Activated CD4-positive, alpha-beta T cell treated with anti-CD3 and anti-CD28 coated beads, Interleukin-2, amount 50 U/mL, for 24 hours (primary cell): ENCODE measurements around the gene TRAPPC2L.

Experiments used
- DNase-seq, 2 donors: peaks; one replicate each; pipeline ENCODE4 v3.0.0-alpha.2; 2020; ENCODE audit warnings: low read depth in 1 of 2, low spot score in 1 of 2

TRAPPC2L gene

DNA sequence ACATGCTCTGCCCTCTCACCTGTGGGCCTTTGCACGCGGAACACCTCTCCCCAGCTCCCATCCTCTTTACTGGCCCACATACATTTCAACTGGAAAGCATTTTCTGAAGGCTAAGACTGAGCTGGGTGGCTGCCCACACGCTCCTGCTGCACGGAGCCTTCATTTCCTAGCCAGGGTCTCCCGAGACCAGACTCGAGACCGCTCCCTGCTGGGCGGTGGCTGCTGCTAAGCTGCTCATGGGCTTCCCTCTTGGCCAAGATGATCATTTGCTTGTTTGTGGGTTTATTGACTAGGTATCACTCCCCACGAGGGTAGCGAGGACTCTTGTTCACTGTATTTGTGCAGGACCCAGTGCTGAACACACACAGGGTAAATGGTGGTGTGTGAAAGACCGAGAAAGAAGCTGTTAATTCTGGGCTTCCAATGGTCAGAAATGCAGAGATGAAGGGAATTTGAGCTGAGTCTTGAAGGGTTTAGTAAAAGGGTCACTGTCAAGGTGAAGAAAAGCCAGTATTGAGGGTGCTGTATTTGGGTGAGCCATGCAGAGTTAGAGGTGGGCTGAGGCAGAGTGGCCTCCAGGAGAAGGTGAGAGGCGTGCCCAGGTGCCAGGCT lies 907 bp downstream of the TRAPPC2L start:
- peak; percentile 45 to 61 for DNase-seq

DNA sequence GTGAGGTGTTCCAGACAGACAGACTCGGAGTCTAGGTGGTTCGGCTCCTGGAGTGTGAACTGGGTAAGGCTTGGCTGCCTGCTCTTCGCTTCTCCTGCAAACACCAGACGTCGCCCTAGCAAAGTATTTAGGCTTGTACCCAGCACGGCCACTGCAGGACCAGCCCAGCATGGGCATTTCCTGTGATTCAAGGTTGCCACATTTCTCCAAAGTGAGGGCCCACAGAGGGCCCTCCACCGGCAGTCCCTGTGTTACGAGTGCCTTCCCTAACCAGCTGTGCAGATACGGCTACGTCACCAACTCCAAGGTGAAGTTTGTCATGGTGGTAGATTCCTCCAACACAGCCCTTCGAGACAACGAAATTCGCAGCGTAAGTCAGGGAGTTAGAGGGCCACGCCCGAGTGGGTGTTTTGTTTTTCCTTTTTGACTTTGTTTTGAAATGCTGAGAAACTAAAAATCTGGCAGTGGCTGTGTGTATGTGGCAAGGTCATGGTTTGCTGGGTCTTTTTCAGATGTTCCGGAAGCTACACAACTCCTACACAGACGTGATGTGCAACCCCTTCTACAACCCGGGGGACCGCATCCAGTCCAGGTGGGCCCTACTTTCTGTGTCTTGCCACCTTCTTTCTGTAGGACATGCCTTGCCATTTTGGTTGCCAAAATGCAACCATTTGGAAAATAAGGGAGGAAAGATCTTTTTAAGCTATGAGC lies 2.6 kb downstream of the TRAPPC2L start:
- no peak for DNase-seq

DNA sequence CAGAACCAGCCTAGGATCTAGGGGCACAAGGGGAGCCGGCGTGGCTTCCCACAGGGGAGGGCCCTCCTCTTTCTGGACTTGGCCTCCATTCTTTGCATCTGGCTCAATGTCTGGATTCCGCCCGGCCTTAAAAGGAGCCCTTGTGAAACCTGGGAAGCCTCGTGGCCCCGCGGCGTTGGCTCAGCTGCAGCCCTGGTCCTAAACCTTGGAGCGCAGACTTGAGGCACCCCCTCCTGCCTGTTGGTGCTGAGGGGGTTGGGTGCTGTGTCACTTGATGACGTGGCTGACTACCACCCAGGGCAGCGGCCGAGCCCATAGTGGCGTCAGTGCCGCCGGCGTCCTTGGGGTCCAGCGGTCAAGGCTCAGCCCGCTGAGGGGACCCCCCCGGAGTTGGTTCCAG lies 4.4 kb downstream of the TRAPPC2L start:
- no peak for DNase-seq

DNA sequence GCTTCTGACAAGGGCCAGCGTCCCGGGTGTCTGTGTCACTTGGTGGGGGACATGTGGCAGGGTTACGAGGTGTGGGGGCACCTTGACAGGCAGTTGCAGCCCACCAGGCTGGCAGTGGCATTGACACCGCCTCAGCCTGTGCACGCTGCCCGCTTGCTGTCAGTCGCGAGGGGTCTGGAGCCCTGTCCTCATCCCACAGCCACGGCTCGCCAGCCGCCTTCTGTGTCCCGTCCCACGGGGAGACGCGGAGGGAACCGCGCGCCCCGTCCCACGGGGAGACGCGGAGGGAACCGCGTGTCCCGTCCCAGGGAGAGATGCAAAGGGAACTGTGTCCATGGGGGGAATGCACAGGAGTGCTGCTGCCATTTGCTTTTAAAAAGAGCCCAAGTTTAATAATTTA lies 6.0 kb downstream of the TRAPPC2L start:
- DNase-seq, result no peak

DNA sequence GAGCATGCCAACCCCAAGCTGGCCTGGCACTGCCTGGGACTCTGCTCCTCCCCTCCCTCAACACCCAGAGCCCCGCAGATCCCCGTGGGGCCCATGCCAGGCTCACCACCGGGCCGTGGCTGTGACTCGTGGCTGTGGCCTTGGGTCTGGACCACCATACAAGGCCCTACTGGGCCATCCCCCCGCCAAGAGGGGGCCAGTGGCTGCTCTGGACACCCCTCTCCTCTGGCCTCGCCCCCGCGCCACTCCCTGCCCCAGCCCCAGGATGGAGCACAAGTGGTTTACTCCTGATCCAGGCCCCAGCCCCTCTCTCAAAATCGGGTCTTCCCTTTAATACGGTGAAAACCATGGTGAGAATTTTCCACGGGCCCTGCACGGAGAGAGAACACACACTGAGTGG lies 6.5 kb downstream of the TRAPPC2L start:
- DNase-seq, result no peak

DNA sequence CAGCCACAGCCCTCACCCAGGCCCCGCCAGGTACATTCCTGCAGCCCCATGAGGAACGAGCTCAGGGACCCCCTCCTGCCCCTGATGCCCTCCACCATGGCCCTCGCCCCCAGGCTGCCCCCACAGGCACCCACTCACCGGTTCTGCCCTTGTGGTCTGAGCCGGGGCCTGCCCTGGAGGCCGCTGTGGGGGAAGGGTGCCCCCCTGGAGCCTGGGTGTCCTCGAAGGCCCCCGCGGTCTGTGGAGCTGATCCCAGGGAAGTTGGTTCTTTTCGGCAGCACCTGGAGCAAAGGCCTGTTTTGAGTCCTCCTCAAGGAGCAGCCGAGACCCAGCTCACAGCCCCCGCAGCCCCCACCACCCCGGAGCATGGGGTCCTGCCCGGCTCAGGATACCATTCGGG lies 7.2 kb downstream of the TRAPPC2L start:
- no peak for DNase-seq

DNA sequence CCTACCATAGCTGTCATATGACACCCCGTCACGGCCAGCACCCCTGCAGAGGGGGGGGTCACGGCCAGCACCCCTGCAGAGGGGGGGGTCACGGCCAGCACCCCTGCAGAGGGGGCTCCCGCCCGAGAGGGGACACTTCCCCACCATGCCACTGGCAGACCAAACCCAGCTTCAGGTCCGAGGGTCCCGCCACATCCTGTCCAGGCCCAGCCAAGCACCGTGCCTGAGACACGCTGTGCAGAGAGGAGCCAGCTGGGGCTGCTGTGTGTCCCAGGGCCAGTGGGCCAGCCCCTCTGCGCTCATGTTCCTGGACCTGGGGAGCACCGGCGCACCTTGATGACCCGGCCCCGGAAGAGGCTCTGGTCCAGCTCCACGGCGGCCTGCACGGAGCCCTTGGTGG lies 7.6 kb downstream of the TRAPPC2L start:
- DNase-seq, result no peak

DNA sequence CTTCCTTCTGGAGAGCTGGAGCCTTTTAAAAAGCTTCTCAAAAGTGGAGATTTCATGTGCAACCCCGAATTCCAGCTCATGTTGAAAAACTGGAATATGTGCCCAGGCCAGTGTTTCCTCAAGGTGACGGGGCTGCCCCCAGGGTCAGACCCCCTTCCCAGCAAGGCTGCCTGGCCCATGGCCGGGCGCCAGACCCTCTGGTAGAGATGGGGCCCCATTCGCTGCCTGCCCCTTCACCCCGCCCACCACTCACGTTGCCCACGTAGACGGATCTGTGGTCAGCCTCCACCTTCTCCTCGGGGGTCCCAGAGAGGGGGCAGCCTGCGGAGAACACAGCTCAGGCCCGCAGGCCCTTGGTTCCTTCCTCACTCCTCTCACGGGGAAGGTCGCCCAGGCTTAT lies 8.4 kb downstream of the TRAPPC2L start:
- no peak for DNase-seq

DNA sequence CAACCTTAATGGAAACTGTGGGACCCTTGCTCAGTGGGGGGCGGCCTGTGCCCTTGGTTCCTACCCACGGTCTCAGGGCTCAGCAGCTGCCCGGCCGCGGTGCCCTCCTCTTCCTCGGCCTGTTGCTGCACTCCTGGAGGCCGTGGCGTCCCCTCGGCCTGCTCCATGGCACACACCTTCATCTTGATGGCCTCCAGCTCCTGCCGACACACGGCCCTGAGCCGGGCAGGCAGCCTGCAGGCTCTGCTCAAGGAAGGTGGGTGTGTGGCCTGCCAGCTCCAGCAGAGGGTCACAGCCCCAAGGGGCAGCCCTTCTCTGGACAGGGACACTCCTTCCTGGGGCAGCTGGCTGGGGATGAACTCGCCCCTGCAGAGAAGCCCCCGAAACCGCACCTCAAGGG lies 8.8 kb downstream of the TRAPPC2L start:
- DNase-seq, result no peak

DNA sequence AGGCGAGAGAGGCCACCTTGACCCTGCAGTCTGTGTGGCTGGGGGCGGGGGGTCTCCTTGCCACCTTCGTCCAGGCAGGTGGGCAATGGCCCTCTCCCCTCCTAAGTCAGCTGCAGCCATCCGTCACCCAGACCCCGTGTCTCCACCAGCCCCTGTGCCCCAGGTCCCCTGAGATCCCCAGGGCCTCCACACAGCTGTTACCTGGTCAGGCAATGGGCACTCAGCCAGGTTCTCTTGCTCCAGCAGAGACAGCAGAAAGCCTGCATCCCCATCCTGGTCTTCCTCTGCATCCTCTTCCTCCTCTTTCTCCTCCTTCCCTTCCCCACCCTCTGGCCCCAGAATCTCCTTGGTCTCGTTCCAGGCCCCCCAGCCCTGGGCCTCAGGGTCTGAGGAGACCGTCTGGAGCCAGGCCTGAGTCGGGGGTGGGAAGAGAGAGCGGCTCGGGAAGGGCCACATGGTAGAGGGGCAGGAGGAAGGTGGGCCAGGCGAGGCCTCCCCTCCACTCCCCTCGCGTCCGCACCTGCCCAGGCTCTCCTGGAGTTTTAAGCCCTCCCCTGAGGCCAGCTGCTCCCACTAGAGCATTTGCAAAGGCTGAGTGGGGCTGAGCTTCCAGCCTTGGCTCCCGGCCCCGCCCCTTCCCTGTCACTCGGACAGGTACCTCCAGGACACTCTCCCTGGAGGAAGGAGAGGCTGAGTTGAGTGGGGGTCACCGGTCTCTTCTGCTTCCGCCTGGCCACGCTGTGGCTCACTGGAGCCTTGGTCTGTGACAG lies 9.4 kb downstream of the TRAPPC2L start, which contains the start of gene PABPN1L:
TSS of gene PABPN1L (minus strand) at position 510 of the 770 bp plus-strand sequence. CDS start at position 456, 54 bp downstream.
- DNase-seq, result no peak

DNA sequence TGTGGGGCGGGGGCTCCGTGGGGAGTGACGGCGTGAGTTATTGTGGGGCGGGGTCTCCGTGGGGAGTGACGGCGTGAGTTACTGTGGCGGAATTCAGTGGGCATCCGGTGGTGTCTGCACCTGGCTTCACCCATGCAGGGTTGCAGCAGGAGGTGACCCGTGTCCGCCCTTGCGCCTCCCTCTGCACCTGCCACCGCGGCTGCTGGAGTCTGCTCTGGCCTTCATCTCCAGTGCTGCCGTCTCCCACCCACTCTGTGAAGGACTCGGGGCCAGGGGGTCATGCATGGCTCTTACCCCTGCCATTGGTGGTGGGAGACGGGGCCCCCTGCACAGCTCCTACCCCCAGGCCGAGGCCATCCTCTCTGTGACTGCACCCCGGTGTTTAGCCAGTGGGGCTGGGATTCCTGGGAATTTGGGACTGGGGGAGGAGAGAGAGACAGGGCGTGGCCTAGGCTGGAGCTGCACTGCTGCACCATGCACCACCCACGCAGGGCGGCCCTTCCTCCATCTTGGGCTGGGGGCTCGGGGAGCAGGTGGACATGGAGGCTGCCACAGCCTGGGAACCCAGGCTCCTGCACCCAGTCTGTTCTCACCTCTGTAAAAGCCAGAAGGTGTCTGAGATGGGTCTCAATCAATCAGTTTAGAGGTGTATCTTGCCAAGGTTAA lies 10.8 kb downstream of the TRAPPC2L start:
- DNase-seq, result no peak

DNA sequence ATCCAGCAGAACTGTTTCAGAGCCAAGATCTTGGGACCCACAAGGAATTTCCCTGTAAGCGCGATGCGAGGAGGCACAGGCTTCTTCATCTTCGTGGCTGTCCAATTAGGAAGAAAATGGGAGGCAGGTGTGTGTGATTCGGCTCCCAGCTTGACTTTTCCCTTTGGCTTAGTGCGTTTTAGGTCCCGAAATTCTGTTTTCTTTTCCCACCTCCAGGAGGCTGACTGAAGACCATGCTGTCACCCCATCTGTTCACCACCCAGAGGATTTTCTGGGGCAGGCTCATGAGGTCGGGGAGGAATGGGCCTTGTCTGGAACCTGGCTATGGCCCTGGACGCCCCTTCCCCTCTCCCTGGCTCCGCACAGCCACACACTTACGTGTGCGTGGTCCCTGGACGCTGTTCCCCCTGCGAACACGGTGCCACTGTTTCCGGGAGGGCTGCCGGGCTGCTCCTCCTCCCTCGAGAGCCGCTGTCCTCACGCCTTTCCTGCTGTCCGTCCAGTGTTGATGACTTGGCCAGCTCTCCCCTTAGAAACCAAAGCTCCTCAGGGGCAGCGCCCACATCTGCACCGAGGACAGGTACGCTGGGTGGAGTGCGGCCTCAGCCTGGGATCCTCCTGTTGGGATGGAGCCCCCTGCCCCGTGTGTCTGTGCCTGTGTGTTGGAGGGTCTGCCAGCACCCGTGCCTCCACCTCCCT lies 12.2 kb downstream of the TRAPPC2L start:
- no peak for DNase-seq

DNA sequence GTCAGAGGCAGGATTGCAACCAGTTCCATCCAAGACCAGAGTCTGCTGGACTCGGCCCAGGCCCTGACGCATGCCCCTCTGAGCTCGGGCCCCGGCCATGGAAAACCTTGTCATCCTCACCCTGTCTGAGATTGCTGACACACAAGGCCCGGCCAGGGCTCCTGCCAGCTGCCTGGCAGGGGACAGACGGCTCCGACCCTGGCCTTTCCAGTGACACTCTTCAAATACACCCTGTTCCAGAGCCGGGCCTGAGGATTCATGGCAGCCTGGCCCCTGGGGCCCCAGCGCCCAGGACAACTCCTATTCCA lies 12.7 kb downstream of the TRAPPC2L start:
- DNase-seq, result no peak

DNA sequence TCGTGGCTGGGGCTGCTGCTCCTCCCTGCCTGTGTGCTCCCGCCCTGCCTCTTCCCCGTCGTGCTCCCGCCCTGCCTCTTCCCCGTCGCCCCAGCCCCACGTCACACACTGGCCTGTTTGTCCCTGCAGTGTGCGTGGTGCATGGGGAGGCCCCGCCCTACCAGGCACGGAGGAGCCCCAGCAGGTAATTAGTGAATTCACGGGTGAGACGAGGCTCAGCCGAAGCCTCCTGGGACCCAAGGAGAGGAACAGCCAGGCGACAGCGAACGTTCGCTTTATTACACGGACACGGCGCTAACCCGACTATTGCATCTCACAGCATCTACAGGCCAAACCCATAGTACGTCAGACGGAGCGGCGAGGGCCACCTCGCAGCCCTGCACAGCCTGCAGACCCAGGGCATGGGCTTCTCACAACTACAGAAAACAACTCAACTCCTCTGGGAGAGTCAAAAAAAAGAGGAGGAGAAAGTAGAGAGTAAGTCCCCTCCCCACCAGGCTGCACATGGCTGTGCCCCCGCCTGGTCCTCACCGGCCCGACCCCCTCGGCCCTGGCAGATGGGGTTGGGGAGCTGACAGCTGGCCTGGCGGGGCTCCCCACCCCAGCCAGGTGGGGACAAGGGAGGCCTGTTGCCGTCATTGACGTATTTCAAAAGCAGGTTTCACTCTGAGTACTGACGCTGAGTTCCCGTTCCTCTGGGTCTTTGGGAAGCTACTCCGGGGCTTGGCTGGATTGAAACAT lies 13.9 kb downstream of the TRAPPC2L start:
- no peak for DNase-seq

DNA sequence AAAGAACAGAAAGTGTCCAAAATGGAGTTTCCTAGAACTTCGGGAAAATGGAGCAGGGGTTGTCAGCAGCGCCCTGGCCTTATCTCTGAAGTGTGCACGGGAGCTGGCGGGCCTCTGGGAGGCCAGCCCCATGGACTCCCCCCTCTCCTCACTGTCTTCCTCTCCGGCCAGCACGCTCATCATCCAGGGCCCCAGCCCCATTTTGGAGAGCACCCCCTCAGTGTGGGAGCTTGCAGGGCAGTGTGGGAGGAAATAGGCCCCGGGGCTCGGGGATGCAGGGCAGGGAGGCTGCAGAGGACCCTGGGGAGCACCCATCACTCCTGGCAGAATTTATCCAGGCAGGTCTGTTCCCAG lies 14.4 kb downstream of the TRAPPC2L start:
- no peak for DNase-seq

DNA sequence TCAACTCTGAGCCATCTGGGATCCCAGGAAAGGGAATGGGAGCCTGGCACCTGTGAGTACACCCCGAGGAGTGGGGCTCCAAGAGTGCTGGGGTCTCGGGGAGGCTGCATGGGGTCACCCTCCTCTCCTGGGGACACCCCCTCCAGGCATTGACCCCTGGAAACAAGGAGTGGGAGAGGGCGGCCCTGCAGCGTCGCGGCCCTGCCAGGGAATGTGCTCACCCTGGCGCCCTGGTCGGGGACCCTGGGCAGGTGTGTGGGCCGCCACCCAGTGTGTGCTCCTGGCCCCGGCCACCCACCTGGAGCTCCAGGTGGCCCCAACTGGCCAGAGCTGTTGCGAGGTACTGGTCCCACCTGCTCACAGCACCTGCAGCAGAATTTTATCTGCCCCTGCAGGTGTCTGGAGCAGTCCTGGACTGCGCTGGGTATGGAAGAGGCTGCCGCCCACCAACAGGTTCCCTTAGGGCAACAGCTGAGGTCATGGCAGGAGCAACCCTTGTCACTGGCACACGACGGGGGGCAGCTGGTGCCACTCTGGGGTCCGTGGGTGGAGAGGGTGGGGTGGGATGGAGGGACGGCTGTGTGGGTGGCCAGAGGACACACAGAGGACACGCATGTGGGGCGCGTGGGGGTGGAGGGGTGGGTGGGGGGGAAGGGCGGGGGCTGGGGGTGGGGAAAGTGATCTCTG lies 14.9 kb downstream of the TRAPPC2L start:
- no peak for DNase-seq

DNA sequence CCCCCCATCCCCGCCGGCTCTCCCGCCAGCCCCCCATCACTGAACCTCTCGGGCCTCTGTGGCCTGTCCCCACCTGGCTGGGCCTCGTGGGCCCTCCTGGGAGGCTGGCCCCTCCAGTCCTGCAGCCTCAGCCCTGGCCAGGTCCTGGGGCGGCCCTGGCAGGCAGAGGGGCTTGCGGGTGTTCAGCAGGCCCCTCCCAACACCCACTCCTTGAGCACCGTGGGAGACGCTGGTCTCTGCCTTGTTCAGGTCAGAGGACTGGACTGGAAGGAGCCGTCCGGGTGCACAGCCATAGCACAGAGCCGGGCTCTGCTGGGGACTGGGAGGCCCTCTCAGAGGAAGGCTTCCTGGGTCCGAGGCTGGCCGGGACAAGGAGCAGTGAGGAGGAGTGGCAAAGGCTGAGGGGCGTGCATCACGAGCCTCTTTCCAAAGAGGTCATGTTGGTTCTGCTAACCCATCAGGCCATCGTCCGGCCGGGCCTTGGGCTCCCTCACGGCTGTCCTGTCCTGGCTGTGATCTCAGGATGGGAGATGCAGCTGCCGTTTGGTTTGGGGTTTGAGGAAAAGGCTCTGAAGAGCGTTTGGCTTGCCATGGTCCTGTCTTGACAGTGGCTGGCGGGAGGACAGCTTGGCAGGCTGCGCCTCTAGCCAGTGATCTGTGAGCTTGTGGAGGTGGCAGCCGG lies 15.9 kb downstream of the TRAPPC2L start:
- DNase-seq, result no peak

DNA sequence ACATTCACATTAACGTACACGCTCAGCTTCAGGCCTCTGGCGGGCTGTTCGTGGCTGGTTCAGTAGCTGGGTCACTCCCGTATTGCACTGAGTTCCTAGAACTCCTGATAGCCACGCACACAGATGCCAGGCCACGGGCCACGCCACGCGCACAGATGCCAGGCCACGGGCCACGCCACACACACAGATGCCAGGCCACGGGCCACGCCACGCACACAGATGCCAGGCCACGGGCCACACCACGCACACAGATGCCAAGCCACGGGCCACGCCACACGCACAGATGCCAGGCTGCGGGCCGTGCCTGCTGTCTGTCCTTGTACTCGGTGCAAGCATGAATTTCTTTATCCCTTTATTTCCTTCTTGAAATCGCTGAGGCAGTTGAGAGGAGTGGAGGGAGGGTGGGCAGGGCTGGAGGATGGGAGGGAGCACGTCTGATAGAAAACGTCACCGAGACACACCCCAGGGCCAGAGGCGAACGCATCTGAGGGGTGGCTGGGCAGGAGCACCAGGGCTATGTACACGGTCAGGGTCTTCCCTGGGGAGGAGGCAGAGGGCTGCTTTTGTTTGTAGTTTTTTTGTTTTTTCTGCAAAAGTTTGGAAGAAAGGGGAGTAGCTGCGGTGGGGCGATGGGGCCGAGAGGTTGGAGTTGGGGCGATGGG lies 18.1 kb downstream of the TRAPPC2L start:
- no peak for DNase-seq

DNA sequence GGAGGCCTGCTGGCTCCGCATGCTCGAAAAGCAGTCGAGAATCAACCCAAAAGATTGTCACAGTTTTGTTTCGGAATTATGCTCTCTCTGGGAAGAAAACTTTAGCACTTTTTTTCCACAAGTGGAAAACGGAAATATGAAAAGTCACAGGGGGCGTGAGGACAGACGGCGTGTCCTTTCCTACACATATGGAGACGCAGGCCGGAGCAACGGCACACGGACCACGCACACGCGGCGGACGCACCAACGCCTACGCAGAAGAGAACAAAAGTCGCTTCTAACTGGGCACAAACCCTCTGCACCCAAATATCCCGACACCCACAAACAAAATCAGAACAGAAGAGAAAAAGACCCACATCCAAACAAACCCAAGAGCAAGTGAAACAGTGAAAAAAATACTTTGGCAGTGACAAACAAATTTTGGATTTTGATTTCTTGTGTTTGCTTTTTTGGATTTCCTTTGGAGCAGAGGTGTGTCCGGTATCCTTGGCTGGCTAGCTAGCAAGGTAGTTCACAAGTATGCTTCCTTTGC lies 18.8 kb downstream of the TRAPPC2L start:
- DNase-seq, result no peak
